GM19043 (cell line): Measurements from ENCODE around the gene MLXIP.

Experiments used
- ATAC-seq: cut with Tn5 transposase; IDR thresholded peaks from one replicate; pipeline ENCODE4 v1.9.1; 2021; ENCODE audit warnings: low read depth; ENCODE audit not compliant: unreplicated experiment

MLXIP gene

GRCh38 chr12:122123051-122123760 lies 44.6 kb downstream of the MLXIP start:
- no peak for ATAC-seq

GRCh38 chr12:122123761-122124145 lies 45.2 kb downstream of the MLXIP start:
- ATAC-seq: no peak

GRCh38 chr12:122124370-122124769 lies 45.8 kb downstream of the MLXIP start:
- no peak for ATAC-seq

GRCh38 chr12:122125452-122126341 lies 47.1 kb downstream of the MLXIP start:
- no peak for ATAC-seq

GRCh38 chr12:122126342-122126635 lies 47.7 kb downstream of the MLXIP start:
- ATAC-seq: no peak

- ATAC-seq: no peak
Measured at GRCh38 chr12:122126713-122127597, 48.4 kb downstream of the MLXIP start.

GRCh38 chr12:122127839-122128238 lies 49.3 kb downstream of the MLXIP start:
- no peak for ATAC-seq

GRCh38 chr12:122128481-122128880 lies 49.9 kb downstream of the MLXIP start:
- ATAC-seq: no peak

- no peak for ATAC-seq
Measured at GRCh38 chr12:122129131-122129530, 50.6 kb downstream of the MLXIP start.

GRCh38 chr12:122130150-122130549 lies 51.6 kb downstream of the MLXIP start:
- no peak for ATAC-seq

- ATAC-seq: no peak
Measured at GRCh38 chr12:122133192-122133950, 54.8 kb downstream of the MLXIP start.

- no peak for ATAC-seq
Measured at GRCh38 chr12:122135437-122136031, 57.0 kb downstream of the MLXIP start.

GRCh38 chr12:122137229-122137628 lies 58.7 kb downstream of the MLXIP start:
- no peak for ATAC-seq

GRCh38 chr12:122137681-122138080 lies 59.1 kb downstream of the MLXIP start:
- ATAC-seq: no peak

- ATAC-seq: no peak
Measured at GRCh38 chr12:122138181-122138580, 59.6 kb downstream of the MLXIP start.

GRCh38 chr12:122138616-122139015 lies 60.1 kb downstream of the MLXIP start:
- no peak for ATAC-seq

- ATAC-seq: no peak
Measured at GRCh38 chr12:122139266-122139665, 60.7 kb downstream of the MLXIP start.

- no peak for ATAC-seq
Measured at GRCh38 chr12:122139941-122140340, 61.4 kb downstream of the MLXIP start.

GRCh38 chr12:122140467-122141257 lies 62.1 kb downstream of the MLXIP start:
- no peak for ATAC-seq
